ENCODE measurements around the gene TMPRSS7.

GRCh38 chr3:111986800-111987199 is 47.7 kb upstream of the TMPRSS7 start:
- TF ChIP-seq EZH2 (IDR thresholded peaks at IDR 0.05; ENCODE audit: borderline replicate concordance, low read depth, low read length, severe bottlenecking) (no peak), CTCF (IDR thresholded peaks at IDR 0.05; ENCODE audit: borderline replicate concordance, extremely low read depth, low read length, poor library complexity, severe bottlenecking) (no peak)

Data from DND-41 (cell line).